GM18507 (cell line): ENCODE results near the gene RAB5A.
"Not testable (repeated sequence)": the region's sequence is repeated elsewhere in the genome, so short reads cannot be mapped to it uniquely, and the experiment has no call there.

Experiments used
- DNase-seq: peaks from one replicate; pipeline ENCODE4 v3.0.0; 2011; ENCODE audit warnings: low read depth; ENCODE audit not compliant: insufficient read length; ENCODE audit errors: extremely low spot score
- FAIRE-seq: peaks from 2 replicates; lab custom pipeline; 2011; peaks lifted over from hg19 to GRCh38; lab: Jason Lieb, UNC

RAB5A gene

DNA sequence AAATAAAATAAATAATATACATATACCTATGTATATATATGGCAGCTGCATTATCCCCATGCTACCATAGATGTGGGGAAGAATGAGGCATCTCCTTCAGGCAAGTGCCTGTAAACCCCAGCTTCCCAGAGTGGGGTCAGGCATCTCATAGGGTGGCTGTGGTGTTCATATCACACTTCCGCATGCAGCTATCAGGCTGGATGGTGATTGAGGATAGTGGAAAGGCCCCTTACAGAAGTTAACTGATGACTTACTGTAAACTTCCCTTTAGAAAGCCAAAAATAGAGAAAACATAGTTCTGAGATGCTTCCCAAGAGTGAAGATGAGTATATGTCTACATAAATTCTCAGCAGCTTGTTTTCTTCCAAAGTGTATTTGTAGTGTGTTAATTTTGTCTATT is 68.6 kb downstream of the RAB5A start:
- no peak for FAIRE-seq
- DNase-seq = no peak

DNA sequence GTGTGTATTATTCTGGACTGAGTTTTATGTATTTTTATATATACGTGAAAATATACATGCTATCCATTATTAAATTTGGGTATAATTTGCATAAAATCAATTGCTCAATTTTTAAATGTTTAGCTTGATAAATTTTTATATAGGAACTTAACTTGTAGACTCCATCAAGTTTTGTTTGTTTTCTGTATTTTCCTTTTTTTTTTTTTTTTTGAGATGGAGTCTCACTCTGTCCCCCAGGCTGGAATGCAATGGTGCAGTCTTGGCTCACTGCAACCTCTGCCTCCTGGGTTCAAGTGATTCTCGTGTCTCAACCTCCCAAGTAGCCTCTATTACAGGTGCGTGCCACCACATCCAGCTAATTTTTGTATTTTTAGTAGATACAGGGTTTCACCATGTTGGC is 69.2 kb downstream of the RAB5A start:
- DNase-seq, FAIRE-seq: not testable (repeated sequence)

DNA sequence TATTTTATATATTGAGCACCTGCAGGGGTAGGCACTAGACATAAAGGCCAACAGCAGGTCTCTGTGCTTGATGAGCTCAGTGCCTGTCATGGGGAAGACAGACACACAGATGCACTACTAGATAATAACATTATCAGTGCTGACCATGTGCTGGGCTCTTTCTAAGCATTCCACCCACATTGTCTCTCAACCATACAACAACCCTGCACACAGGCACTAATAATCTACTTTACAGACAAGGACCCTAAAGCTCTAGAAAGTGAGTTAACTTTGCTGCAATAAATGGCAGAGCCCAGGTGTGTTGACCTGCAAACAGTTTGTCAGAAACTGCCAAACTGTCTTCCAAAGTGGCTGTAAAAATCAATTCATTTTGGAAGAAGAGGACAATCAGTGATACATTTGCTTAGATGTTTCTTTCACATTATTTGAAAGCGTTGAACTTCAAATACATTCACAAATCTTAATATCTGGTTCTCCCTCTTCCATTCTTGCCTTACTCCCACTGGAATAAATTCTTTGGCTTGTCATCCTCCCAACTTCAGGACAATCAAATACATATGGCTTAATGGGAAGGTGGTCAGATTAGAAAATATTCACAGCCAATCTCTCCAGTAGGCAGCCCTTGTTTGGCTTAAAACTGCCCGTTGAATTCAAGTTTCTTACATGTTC is 76.2 kb downstream of the RAB5A start:
- DNase-seq = no peak
- no peak for FAIRE-seq

DNA sequence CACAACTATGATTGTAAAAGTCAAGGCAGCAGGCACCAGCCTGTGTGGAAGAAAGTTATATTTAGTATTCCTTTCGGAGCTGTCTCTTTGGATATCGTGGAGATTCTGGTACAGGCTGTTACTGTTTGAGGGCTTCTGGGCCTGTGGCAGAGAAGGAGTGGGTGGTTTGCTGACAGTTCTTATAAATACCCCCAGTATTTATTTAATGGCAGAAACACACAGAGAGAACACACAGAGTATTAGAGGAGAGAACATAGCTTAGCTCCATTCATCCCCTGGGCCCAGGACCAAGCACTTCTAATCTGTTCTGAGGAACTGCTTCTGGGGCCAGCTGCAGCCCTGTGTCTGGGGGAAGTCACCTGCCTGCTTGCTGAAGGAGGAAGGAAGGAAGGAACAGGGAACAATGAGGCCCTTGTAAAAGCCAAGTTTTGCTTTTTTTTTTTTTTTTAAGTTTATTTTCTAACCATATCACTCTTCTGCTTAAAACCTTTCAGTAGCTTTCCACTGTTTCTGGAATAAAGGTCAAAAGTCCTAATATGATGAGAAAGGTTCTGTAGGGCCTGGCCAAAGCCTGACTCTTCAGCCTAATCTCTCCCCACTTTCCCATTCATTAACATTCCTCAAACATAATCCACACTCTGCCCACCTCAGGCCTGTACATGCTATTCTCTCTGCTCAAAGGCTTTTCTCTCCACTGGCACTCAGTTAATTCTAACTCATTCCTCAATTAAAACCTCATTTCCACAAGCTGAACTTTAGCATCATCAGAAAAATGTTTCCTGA is 76.9 kb downstream of the RAB5A start:
- no peak for DNase-seq
- no peak for FAIRE-seq

DNA sequence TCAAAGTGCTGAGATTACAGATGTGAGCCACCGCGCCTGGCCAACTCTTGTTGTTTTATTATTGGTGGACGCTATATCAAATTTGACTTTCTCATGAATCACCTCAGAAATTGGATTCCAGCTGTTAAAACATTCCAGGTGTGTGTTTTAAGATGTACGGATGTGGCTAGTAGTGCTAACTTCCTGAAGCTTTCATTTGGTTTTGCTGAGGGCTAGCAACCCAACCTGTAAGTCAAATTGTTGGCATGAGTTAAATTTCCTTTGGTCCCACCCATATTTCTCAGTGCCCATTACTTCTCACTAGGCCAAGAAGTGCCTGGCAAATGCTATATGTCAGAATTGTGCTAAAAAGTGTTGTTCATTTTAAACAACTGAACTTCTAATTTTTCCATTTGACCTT is 80.2 kb downstream of the RAB5A start:
- FAIRE-seq = no peak
- DNase-seq = no peak

DNA sequence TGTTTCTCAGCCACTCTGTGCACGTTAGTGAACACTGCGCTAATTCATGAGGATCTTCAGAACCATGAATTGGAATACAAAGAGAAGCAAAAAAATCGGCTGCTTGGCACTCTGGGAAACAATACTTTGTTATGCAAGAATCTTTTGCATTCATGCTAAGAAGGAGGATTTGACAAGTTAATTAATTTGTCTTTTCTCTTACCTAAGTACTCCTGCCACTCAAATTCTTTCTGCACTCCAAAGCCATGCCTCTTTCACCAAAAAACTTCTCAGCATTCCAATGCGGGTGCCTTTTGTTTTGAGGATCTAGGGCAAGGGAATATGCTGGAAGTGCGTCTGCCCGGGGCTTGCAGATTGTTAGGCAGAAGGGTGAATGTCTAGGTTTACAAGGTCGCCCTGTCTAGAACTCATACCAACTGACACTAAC is 82.0 kb downstream of the RAB5A start:
- FAIRE-seq = no peak
- no peak for DNase-seq

DNA sequence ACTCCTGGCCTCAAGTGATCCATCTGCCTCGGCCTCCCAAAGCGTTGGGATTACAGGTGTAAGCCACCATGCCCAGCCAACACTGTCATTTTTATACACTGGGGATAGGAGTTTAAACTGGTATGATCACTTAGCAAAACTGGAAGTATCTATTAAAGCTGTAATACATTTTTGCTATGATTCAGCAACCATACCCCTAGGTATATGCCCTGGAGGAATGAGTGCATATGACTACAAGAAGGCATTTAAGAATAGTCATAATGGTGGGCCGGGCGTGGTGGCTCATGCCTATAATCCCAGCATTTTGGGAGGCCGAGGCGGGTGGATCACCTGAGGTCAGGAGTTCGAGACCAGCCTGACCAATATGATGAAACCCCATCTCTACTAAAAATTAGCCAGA is 85.0 kb downstream of the RAB5A start:
- not testable (repeated sequence) for DNase-seq, FAIRE-seq
